ENCODE data around the gene KIAA1614.
"Not testable (repeated sequence)": the region's sequence is repeated elsewhere in the genome, so short reads cannot be mapped to it uniquely, and the experiment has no call there.

KIAA1614 gene

DNA sequence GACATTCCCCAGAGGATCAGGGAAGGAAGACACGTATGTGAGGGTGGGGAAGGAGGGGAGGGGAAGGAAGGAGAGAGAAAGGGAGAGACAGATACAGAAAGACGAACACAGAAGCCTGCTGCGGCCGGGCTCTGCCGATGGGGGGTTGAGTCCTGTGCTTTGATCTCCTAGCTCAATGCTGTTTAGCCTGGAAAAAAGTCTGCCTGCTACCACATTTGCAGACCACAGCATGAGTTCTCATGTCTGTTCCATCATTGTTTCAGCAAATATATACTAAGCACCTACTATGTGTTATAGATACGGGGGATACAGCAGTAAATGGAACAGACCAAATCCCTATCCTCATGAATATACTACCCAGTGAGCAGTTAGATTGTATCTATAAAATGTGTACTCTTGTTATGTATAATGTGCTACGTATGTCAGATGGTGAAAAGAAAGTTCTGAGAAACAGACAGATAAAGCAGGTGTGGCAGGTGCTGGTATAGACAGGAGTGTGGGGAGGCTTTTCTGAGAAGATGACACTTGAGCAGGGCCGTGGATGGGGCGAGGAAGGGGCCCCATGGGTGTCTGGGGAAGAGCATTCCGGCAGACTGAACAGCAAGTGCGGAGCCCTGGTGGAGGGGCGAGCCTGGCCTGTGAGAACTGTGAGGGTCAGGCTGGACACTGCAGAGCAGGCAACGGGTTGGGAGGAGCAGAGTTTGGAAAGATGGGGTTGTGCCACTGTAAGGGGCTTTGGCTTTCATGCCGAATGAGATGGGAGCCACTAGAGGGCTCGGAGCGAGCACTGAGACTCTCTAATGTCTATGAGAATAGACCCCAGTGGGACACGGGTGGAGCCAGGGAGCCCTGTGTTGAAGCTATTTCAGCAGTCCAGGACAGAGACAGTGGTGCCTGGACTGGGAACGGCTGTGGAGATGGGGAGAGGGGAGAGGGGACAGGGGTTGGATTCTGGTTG lies 34.1 kb downstream of the KIAA1614 start:
- no peak for DNase-seq

DNA sequence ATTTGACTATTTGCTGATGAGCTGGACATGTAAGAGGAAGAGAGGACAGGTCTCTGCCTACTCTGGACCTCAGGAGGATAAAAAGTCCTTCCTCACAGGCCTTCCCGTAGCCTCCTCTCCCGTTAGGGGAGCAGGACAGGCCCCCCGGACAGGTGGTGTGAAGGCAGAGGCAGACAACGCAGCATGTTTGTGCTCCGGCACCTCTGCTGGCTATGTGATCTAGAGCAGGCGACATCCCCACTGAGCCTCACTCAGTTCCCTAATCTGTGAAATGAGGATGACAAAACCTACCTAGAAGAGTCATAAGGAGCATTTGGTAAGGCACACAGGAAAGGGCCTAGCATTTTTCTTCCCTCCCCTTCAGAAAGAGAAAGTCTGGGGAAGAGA lies 34.8 kb downstream of the KIAA1614 start:
- no peak for DNase-seq

DNA sequence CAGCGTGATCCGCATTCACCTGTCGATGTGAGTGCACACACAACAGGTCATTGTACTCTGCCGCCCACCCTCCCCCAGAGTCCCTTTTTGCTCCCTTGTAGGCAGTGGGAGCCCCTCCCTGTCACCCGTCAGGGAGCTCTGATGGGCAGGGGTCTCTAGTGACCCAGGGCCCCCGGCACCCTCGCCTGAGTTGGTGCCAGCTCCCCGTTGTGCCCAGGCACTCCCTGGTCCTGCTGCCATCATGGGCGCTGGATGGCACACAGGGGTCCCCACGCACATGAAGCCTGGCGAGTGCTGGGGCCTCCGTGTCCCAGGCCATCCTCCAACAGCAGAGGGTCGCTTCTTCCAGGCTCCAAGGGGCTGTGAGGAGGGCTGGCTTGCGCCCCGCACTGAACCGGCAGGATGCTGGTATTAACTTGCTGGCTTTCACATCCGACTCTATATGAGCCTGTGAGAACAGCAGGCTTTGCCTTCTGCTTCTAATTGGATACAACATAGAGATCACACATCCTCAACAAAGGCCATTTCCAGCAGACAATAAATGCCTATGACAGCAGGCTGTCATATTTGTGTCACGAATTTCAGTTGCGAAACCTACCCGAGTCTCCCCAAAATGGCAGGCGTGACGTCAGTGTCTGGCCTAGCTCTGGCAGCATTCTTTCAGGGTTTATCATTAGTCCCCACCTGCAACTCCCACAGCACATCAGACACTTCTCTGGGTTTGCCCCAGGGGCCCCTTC lies 35.4 kb downstream of the KIAA1614 start:
- no peak for DNase-seq

DNA sequence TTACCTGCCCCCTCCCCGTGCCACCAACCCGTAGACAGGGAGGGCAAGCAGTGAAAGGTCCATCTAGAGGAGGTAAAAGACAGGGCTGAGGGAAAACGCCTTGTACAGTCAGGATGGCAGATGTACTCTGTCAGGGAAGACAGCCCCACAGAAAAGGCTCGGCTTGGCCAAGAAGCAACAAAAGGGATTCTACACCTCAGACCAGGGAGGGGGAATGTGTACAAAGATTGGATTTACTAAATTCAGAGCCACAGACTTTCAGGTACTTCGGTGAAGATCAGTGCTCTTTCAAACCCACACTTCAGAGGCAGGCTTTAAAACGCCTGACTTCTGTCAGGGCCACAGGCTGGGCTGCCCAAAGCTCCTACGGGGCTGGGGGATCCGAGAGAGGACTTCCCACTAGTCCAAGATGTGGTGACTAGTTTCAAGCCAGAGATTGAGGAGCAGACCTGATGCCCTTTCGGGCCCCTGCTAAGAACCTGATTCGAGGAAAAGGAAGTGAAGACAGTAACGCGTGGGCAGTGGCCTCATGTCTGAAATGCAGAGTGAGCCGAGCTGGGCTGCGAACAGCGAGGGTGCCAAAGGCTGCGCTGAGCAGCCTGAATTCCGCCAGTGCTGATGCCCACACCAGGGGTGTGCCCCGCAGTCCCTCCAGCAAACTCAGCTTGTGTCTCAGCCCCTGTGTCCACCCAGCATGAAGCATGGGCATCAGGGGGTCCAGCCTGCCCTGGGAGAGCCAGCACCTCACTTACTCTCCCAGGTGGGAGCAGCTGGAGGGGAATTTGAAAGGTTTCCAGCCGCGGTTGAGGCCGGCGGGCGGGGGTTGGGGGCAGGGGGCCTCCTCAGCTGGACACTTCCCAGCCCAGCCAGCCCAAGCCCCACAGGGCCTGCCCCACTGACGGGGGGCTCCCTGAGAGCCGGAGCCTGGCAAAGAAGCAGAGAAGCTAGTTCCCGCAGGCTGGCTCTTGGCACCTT lies 36.2 kb downstream of the KIAA1614 start:
- no peak for DNase-seq

DNA sequence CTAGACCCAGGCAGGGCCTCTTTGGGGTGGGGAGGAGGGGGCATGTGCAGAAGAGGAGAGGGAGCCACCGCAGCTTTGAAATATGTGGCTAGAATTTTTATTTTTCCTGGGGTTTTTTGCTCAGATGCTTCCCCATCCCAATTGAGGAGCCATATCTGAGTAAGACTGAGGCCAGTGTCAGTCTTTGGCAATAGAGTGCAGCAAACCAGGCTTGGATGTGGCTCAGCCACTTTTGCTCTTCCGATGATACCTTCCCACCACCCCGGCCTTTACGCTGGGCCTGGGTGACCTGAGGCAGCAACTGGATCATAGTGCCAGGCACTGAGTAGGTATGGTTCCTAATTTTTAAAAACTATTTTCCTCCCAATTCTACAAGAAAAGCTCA lies 36.9 kb downstream of the KIAA1614 start:
- DNase-seq: no peak

DNA sequence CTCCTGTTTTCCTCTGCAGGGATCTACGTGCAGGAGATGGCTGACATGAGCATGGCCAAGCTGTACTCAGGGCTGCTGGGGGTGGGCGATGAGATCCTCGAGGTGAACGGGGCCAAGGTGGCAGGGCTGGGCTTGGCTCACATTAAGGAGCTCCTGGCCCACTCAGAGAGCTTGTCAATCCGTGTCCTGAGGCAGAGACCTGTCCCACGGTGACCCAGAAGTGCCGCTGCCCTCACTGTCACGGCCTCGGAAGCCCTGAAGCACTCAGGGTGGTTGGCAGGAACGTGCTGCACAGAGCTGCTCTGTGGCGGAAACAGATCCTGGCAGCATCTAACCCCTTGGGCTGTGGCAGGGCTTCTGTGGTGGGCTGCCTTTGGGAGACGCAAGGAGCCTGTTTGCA lies 37.6 kb downstream of the KIAA1614 start:
- no peak for DNase-seq

DNA sequence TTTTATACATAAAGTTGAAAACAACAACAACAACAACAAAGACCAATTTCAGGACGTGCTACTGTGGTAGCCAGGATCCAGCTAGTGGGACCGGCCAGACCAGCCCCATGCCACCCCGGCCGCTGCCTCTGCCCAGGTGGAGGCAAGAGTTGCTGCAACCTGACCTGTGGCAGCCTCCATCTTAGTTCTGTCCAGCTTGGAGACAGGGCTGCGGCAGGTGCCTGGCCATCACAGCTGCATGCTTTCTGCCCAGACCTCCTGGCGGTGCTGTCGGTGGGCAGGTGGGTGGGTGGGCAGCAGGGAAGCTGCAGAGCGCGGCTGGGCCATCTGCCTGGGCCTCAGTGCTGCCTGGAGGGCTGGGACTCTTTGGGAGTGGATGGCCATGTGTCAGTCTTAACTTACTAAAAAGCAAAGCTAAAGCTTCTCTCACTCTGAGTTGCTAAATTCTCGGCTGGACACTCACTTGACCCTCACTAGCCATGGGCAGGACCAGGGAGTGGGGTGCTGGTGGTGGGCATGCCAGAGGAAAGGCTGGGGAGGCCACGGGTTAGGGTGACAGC lies 38.6 kb downstream of the KIAA1614 start:
- no peak for DNase-seq

DNA sequence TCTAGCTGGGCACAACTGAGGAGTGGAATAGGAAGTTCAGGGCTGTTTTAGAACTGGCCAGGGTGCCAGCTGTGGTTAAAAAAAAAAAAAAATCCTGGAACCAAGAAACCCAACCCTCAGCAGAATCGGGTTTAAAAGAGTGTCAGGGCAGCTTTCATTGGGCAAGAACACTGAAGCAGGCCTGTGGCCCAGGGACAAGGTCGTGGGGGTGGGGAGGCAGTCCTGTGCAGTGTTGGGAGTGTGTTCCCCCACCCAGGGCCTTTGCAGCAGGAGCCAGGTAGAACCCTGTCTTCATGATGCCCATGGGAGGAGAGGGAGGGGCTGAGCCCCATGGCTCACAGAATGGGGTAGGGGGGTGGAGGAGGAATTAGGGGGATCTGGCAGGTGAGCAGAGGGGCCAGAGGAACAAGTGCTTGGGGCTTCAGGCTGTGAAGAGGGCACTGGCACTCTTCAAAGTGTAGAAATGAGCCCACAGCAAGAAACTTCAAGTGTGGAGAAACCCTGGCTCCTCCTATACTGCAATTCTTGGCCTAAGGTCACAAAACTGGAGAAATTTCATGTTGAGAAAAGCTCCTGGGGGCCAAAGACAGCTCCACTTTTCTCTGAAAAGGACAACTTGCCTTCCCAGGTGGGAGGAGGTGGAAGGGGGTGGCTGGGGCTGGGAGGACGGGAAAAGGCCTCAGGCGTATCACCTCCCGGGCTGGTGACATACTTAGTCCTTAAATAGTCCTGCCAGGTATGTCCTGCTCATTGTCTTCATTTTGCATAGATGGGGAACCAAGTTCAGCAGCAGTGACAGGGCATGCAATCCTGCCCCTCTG lies 39.3 kb downstream of the KIAA1614 start:
- DNase-seq: no peak

DNA sequence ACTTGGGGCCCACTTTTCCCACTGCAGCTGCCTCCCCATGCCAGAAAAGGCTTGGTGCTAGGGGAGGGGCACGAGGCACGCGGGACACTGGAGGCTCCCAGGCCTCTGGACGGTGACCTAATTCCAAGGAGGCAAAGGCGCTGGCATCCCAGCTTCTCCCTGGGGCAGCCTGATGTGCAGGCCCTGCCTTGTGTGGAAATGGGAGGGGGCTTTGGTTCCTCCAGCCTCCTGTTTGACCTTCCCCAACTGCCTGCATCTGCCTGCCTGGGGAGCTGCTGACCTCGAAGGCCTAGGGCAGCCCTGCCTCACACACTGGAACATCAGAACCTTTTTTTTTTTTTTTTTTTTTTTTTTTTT lies 39.9 kb downstream of the KIAA1614 start:
- DNase-seq: no peak

DNA sequence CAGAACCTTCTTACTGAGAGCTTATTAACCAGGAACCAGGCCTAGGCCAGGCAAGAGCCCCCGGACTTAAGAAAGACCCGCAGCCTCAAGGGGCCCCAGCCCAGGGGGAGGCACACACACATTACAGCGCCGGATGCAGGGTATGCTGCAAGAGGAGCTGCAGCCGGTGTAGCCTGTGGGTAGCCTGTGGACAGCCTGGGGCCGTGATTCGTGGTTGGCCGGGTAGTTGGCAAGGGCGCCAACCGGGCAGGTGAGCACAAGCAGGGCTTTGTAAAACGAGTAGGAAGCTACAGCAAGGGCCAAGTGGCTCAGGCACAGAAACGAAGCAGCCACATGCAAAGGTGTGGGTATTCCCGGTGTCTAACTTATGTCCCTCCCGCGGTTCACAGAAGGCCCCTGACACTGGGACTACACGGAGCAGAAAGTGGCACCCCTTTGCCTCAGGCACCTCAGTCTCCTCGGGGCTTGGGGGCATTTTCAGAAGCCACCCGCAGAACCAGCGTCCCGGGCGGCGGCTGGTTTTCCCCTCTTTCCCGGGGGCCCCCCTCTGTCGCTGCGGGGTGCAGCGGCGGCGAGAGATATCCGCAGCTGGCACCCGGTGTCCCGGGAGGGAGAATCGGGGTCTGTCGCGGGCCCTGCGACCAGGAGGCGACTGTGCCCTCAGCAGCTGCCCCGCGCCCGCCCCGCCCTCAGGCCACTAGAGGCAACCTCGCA lies 40.8 kb downstream of the KIAA1614 start:
- DNase-seq: peak; percentile 1

DNA sequence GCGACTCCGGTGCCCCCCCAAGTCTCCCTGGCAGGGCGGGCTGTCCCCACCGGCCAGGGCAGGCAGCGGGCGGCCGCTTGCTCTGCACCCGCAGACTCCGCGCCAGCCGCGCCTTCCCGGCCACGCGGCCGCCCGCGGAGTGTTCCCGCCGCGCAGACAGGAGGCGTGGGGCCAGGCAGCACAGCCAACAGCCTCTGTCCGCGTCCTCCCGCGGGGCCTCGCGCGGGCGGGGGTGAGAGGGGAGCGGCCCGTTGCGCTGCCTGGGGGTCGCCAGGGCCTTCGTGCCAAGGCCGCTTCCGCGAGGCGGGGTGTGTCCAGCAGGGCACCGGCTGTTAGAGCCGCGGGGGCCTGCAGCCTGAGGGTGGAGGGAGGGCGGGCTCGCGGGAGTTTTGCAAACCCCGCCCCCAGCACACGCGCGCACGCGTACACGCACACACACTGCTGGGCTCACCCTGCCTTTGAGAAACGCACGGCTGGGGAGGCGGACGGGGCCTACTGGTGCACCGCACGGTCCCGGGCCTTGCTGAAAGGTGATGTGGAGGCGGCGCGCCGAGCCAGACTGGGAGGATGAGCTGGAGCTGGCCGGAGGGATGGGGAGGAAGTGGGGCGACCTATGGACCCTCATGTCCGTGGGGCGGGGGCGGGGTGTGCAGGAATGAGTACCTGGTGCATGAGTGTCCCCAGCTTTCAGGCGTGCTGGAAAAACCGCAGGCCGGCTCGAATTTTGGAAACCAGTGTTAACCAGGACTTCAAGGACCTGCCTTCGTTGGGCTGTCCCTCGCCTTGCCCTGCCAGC lies 41.5 kb downstream of the KIAA1614 start:
- peak; percentile 39 for DNase-seq

DNA sequence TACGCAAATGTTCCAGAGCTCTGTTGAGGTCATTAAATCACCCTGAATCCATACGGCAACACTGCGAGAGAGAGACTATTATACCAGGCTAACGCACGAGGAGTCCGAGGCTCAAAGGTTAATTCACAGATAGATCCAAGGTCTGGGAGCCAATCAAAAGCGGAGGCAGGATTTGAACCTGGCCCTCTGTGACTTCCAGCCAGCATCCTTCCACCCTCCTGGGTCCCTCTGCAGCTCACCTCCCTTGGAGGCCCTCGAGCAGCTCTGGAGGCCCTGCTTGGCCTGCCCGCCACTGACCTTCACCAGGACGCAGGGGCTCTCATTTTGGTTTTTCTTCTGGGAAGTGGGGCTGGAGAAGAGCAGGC lies 42.1 kb downstream of the KIAA1614 start:
- no peak for DNase-seq

DNA sequence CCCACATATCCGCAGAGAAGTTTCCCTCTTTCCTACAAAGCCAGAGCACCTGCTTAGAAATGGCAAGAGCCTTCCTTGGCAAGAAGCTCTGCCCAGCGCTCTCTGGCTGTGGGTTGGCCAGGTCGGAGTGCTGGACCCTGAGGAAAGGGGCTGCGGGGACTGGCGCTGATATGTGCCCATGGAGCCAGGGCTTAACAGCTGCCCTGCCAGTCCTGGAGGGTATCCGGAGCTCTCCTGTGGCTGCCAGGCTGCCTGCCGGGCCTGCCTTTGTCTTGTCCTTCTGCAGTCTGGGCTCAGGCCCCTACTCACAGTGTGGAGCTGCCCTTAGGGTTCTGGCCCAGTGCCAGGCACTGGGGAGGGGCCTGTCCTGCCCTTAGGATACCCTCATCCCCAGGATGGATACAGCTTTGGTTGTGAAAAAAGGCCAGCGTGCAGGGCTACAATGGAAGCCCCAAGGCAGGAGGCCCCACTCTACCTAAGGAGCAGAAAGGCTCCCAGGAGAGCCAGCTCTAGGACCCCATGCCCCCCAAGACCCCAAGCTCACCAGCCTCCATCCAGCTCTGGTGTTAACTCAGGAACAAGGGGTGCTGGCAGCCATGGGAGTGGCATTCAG lies 43.4 kb downstream of the KIAA1614 start:
- no peak for DNase-seq

DNA sequence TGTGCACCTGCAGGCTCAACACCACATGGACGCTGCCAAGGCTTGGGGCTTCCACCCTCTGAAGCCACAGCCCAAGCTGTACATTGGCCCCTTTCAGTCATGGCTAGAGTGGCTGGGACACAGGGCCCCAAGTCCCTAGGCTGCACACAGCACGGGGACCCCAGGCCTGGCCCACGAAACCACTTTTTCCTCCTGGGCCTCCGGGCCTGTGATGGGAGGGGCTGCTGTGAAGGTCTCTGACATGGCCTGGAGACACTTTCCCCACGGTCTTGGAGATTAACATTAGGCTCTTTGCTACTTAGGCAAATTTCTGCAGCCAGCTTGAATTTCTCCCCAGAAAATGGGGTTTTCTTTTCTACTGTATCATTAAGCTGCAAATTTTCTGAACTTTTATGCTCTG lies 46.9 kb downstream of the KIAA1614 start:
- not testable (repeated sequence) for DNase-seq

DNA sequence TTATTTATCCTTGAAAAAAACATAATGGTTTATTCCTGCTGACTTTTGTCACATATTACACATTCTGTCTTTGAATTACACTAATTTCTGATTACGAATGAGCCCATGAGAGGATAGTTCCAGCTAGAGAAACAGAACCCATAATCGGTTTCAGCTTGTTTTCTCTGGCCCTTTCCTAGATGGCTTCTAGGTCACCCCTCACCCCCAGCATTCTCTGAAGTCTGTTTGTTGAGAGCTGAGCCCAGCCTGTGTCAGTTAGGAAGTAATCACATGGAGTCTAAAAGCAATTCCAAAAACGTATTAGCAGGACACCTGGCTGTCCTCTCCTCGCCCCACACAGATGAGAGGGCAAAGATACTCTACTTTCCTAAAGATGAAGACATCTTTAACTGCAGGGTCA lies 48.9 kb downstream of the KIAA1614 start:
- no peak for DNase-seq

DNA sequence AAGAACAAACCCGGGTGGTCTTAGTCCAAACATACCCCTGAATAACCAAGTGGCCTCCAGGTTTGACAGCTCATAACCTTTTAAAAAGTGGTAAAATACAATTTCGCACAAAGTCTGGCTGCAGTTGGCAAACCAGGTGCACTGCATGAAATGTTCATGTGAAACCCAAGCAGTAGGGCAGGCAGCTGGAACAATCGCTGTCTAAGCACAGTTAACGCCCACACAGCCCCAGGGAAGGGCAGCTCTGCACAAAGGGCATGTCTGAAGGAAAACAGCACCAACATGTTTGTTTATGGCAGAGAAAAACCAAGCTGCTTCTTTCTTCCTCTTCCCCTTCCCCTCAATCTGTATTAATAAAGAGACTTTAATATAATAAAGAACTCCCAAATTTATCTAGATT lies 49.5 kb downstream of the KIAA1614 start:
- no peak for DNase-seq

DNA sequence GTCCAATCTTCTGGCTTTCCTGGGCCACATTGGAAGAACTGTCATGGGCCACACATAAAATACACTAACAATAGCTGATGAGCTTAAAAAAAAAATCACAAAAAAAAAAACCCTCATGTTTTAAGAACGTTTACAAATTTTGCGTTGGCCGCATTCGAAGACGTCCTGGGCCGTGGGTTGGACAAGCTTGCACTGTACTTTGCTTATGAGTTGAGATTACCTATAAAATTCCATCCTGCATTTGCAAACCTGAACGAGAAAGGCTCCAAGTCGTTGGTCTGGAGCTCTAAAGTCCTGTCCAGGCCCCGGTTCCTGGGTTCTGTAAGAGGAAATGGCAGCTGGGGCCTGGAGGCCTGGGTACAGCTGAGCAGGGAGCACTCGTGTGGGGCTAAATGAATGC lies 51.4 kb downstream of the KIAA1614 start:
- DNase-seq: no peak

DNA sequence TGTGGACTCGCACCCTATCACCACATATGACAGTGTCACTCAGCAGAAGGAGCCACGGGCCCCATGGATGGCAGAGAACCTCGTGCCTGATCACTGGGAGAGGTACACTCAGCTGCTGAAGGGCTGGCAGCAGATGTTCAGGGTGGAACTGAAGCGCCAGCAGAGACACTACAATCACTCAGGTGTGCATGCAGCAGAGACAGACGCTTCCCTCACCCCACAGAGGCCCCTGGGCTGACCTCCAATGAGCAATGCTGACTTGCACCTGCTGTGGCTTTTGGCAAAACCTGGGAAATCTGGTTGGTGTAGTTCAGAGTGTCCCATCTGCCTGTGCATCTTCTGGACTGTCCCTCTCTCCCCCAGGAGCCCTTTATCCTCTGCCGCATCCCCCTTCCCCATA lies 51.9 kb downstream of the KIAA1614 start:
- DNase-seq: no peak

DNA sequence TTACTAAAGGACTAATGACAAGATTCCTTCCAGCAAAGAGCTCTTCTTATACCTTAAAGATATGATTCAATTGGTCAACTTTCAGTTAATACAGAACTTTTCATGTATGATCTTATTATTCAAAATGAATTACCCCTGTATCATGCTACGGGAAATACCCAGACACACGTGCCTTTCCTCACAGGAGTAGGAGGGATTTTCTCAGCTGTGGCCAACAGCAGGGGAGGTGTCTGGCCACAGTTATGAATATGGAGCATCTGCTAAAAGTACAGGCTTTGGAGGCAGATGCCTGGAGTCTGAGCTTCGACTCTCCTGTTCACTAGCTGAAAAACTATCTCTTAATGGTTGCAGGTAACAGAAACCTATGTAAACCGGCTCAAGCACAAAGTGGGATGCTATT lies 53.6 kb downstream of the KIAA1614 start:
- DNase-seq: no peak

All from HCEC 1CT (cell line).